Mesendoderm (in vitro differentiated cells): Measurements from ENCODE around the gene ABL1.

ENCODE experiments used
- DNase-seq: peaks from one replicate; pipeline ENCODE4 v3.0.0; 2013
- H2AK5ac ChIP-seq: 2 replicates; pipeline ENCODE4 v1.6.1; 2013; ENCODE audit warnings: low read length, inconsistent platforms
- H2BK120ac ChIP-seq: 2 replicates; pipeline ENCODE4 v1.6.1; 2013; ENCODE audit warnings: low read depth, mild to moderate bottlenecking, low read length, moderate library complexity, mixed read lengths
- H2BK15ac ChIP-seq: replicated peaks from 2 replicates; pipeline ENCODE4 v1.6.1; 2013; ENCODE audit warnings: low read depth, mild to moderate bottlenecking, moderate library complexity
- H2BK5ac ChIP-seq: 2 replicates; pipeline ENCODE4 v1.6.1; 2013; ENCODE audit warnings: low read length, inconsistent platforms
- H3K18ac ChIP-seq: 2 replicates; pipeline ENCODE4 v1.6.1; 2013; ENCODE audit warnings: mild to moderate bottlenecking, low read length, mixed read lengths
- H3K23ac ChIP-seq: one replicate; pipeline ENCODE4 v1.6.1; 2013; ENCODE audit warnings: low read length
- H3K27ac ChIP-seq: 2 replicates; pipeline ENCODE4 v1.5.1; 2013; ENCODE audit warnings: low read depth, mild to moderate bottlenecking, inconsistent platforms, low read length, moderate library complexity
- H3K27me3 ChIP-seq: 2 replicates; pipeline ENCODE4 v1.6.1; 2013; ENCODE audit warnings: low read length, control low read depth, mild to moderate bottlenecking, inconsistent platforms; ENCODE audit not compliant: insufficient read depth, poor library complexity
- H3K36me3 ChIP-seq: 2 replicates; pipeline ENCODE4 v1.6.1; 2013; ENCODE audit warnings: low read length, inconsistent platforms; ENCODE audit not compliant: control insufficient read depth, insufficient read depth
- H3K4ac ChIP-seq: one replicate; pipeline ENCODE4 v1.6.1; 2013; ENCODE audit warnings: low read depth, mild to moderate bottlenecking, low read length, moderate library complexity
- H3K4me1 ChIP-seq: 2 replicates; pipeline ENCODE4 v1.6.1; 2013; ENCODE audit warnings: low read depth, low read length, inconsistent platforms; ENCODE audit not compliant: control insufficient read depth
- H3K4me2 ChIP-seq: 2 replicates; pipeline ENCODE4 v1.6.1; 2013; ENCODE audit warnings: low read length
- H3K4me3 ChIP-seq: 2 replicates; pipeline ENCODE4 v1.5.1; 2013; ENCODE audit warnings: mild to moderate bottlenecking, low read length
- H3K56ac ChIP-seq: one replicate; pipeline ENCODE4 v1.6.1; 2013; ENCODE audit warnings: low read length
- H3K79me1 ChIP-seq: 2 replicates; pipeline ENCODE4 v1.6.1; 2013; ENCODE audit warnings: low read length, inconsistent platforms
- H3K79me2 ChIP-seq: 2 replicates; pipeline ENCODE4 v1.6.1; 2013; ENCODE audit warnings: mild to moderate bottlenecking, low read length; ENCODE audit not compliant: control insufficient read depth, insufficient read depth
- H3K9ac ChIP-seq: 2 replicates; pipeline ENCODE4 v1.6.1; 2013; ENCODE audit warnings: low read length, inconsistent platforms
- H4K5ac ChIP-seq: one replicate; pipeline ENCODE4 v1.6.1; 2013; ENCODE audit warnings: low read length
- H4K8ac ChIP-seq: one replicate; pipeline ENCODE4 v1.6.1; 2013; ENCODE audit warnings: low read depth, mild to moderate bottlenecking, control low read depth, low read length, moderate library complexity
- WGBS: extraction: QIAGEN DNeasy Blood & Tissue Kit; methylation state at CpG from one replicate; pipeline ENCODE4 v1.1.7; 2013; ENCODE audit warnings: low lambda C conversion rate, missing lambda C conversion rate; ENCODE audit not compliant: insufficient coverage; ENCODE audit errors: extremely low coverage; 5-methylcytosine and 5-hydroxymethylcytosine counted together

The ABL1 gene

GRCh38 chr9:130920233-130920632 is 85.2 kb downstream of the ABL1 start:
- Histone ChIP-seq H2AK5ac (no peak overlapping the region), H3K9ac (no peak overlapping the region), H4K5ac (no peak overlapping the region), H3K23ac (no peak overlapping the region), H3K4ac (no peak overlapping the region), H3K4me1 (no peaks in the 10 kb centered on the region), H2BK120ac (no peak overlapping the region), H4K8ac (no peak overlapping the region), H3K79me2 (no peaks in the 10 kb centered on the region), H2BK5ac (no peak overlapping the region), H3K4me3 (no peak overlapping the region), H3K27ac (no peak overlapping the region), H3K56ac (no peak overlapping the region), H3K18ac (no peak overlapping the region), H3K4me2 (no peak overlapping the region), H2BK15ac (no peak overlapping the region), H3K36me3 (no peaks in the 10 kb centered on the region), H3K79me1 (no peaks in the 10 kb centered on the region), H3K27me3 (no peaks in the 10 kb centered on the region)
- no CpG with 5 or more reads among the region's 8 CpGs for WGBS
- no peak for DNase-seq

- WGBS: no CpG with 5 or more reads among the region's 14 CpGs
- Histone ChIP-seq H3K79me2 (no peaks in the 10 kb centered on the region), H3K27ac (no peak overlapping the region), H2BK15ac (no peak overlapping the region), H2BK120ac (no peak overlapping the region), H2AK5ac (no peak overlapping the region), H3K4ac (no peak overlapping the region), H3K4me1 (no peaks in the 10 kb centered on the region), H3K9ac (no peak overlapping the region), H3K56ac (no peak overlapping the region), H3K23ac (no peak overlapping the region), H3K18ac (no peak overlapping the region), H3K4me2 (no peak overlapping the region), H2BK5ac (no peak overlapping the region), H3K27me3 (no peaks in the 10 kb centered on the region), H3K36me3 (no peaks in the 10 kb centered on the region), H4K8ac (no peak overlapping the region), H3K79me1 (no peaks in the 10 kb centered on the region), H4K5ac (no peak overlapping the region), H3K4me3 (no peak overlapping the region)
- no peak for DNase-seq
Measured at GRCh38 chr9:130920762-130921299, 85.8 kb downstream of the ABL1 start.

- Histone ChIP-seq H3K9ac (no peak overlapping the region), H2AK5ac (no peak overlapping the region), H3K4me3 (no peak overlapping the region), H4K8ac (no peak overlapping the region), H3K4ac (no peak overlapping the region), H3K4me2 (no peak overlapping the region), H3K18ac (no peak overlapping the region), H4K5ac (no peak overlapping the region), H3K36me3 (no peaks in the 10 kb centered on the region), H3K27ac (no peak overlapping the region), H2BK5ac (no peak overlapping the region), H3K56ac (no peak overlapping the region), H2BK120ac (no peak overlapping the region), H3K23ac (no peak overlapping the region), H2BK15ac (no peak overlapping the region), H3K4me1 (no peaks in the 10 kb centered on the region), H3K79me2 (no peaks in the 10 kb centered on the region), H3K79me1 (no peaks in the 10 kb centered on the region), H3K27me3 (no peaks in the 10 kb centered on the region)
- no peak for DNase-seq
- WGBS: no CpG with 5 or more reads among the region's 29 CpGs
Measured at GRCh38 chr9:130921300-130921988, 86.4 kb downstream of the ABL1 start.

GRCh38 chr9:130921989-130922892 is 87.2 kb downstream of the ABL1 start:
- H3K4me2 ChIP-seq: no peak overlapping the region
- H4K8ac ChIP-seq: no peak overlapping the region
- no peak overlapping the region for H3K9ac ChIP-seq
- no peaks in the 10 kb centered on the region for H3K27me3 ChIP-seq
- no peak overlapping the region for H3K56ac ChIP-seq
- H4K5ac ChIP-seq: no peak overlapping the region
- H3K79me1 ChIP-seq: no peaks in the 10 kb centered on the region
- no peak overlapping the region for H3K27ac ChIP-seq
- H3K79me2 ChIP-seq: no peaks in the 10 kb centered on the region
- DNase-seq: no peak
- no CpG with 5 or more reads among the region's 31 CpGs for WGBS
- no peak overlapping the region for H2BK120ac ChIP-seq
- no peak overlapping the region for H3K18ac ChIP-seq
- no peak overlapping the region for H2BK5ac ChIP-seq
- no peak overlapping the region for H3K4me3 ChIP-seq
- no peaks in the 10 kb centered on the region for H3K4me1 ChIP-seq
- no peak overlapping the region for H2BK15ac ChIP-seq
- H3K4ac ChIP-seq: no peak overlapping the region
- no peaks in the 10 kb centered on the region for H3K36me3 ChIP-seq
- no peak overlapping the region for H3K23ac ChIP-seq
- H2AK5ac ChIP-seq: no peak overlapping the region

GRCh38 chr9:130922893-130923610 is 88.0 kb downstream of the ABL1 start:
- Histone ChIP-seq H4K8ac (no peak overlapping the region), H3K27ac (no peak overlapping the region), H3K79me1 (no peaks in the 10 kb centered on the region), H3K23ac (no peak overlapping the region), H3K56ac (no peak overlapping the region), H3K4ac (no peak overlapping the region), H2AK5ac (no peak overlapping the region), H2BK120ac (no peak overlapping the region), H2BK5ac (no peak overlapping the region), H3K4me2 (no peak overlapping the region), H3K4me3 (no peak overlapping the region), H3K18ac (no peak overlapping the region), H3K79me2 (no peaks in the 10 kb centered on the region), H3K4me1 (no peaks in the 10 kb centered on the region), H3K36me3 (no peaks in the 10 kb centered on the region), H3K9ac (no peak overlapping the region), H2BK15ac (no peak overlapping the region), H4K5ac (no peak overlapping the region), H3K27me3 (no peaks in the 10 kb centered on the region)
- DNase-seq: no peak
- no CpG with 5 or more reads among the region's 16 CpGs for WGBS
